Upper lobe of left lung (tissue), 4 donors: Measurements from ENCODE around the gene TXNDC15.
"Not testable (repeated sequence)": the region's sequence is repeated elsewhere in the genome, so short reads cannot be mapped to it uniquely, and the experiment has no call there.

Experiments
- CTCF ChIP-seq, 6 experiments: fragments of 450-650 bp in 4 of 6; fragments of 200-600 bp in 2 of 6; sonication (generic) in 2 of 6; IDR thresholded peaks; one replicate each; pipeline ENCODE4 v1.5.1; 2016 to 2019; ENCODE audit warnings: antibody characterized with exemption in 6 of 6
- POLR2A ChIP-seq, 4 donors: fragments of 450-650 bp; IDR thresholded peaks; one replicate each; pipeline ENCODE4 v1.5.1; 2016 to 2017; ENCODE audit warnings: antibody characterized with exemption in 4 of 4, mild to moderate bottlenecking in 2 of 4

DNA sequence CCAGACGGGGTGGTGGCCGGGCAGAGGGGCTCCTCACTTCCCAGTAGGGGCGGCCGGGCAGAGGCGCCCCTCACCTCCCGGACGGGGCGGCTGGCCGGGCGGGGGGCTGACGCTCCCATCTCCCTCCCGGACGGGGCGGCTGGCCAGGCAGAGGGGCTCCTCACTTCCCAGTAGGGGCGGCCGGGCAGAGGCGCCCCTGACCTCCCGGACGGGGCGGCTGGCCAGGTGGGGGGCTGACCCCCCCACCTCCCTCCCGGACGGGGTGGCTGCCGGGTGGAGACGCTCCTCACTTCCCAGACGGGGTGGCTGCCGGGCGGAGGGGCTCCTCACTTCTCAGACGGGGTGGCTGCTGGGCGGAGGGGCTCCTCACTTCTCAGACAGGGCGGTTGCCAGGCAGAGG is 7.5 kb downstream of the TXNDC15 start:
- not testable (repeated sequence) for TF ChIP-seq POLR2A, CTCF (IDR thresholded peaks at IDR 0.05)
